NT2/D1 (cell line): ENCODE data around the gene C9orf72.

Experiments
- YY1 ChIP-seq: IDR thresholded peaks from 2 replicates; pipeline ENCODE4 v1.6.1; 2011; ENCODE audit not compliant: insufficient read length, insufficient read depth
- ZNF274 ChIP-seq: IDR thresholded peaks from 2 replicates; pipeline ENCODE4 v1.6.1; 2011; ENCODE audit warnings: mild to moderate bottlenecking, low read depth, low read length

DNA sequence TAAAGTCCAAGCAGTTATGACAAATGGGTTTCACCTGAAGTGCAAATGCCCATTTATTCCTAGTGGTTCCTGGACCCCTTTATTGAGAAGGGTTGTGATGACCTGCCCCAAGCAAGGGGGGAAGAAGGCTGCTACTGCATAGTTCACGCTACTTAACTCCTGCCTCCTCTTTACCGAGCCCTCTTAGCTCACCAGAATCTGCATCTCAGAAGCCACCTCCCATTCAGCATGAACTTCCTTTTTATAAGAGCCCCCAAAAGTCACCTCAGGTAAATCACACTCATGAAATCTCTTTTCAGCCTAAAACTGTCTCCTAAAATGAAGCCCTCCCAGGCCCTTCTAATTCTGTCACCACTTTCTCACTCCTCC lies 26.6 kb upstream of the C9orf72 start:
- no peak for TF ChIP-seq YY1
- no peak for TF ChIP-seq ZNF274
